ENCODE measurements around the gene ZNF516.

Gene ZNF516

DNA sequence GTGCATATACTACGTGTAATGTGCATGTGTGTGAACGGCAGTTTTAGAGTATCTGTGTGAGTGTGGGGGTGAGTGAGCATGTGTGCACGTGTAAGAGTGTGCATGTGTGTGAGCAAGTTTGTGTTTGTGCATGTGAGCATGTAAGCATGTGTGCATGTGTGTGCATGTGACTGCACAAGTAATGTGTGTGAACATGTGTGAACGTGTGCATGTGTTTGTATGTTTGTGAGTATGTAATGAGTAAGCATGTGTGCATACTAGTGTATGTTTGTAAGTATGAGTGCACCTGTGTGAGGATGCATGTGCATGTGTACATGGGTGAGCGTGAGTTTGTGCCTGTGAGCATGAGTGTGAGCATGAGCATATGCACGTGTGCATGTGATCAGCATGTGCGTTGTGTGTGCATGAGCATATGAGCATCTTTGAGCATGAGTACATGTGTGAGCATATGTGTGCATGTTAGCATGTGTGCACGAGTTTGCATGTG, 90.7 kb downstream of the ZNF516 start:
- TF ChIP-seq TAF1 (IDR thresholded peaks at IDR 0.05; ENCODE audit: borderline replicate concordance, insufficient read depth, low read length) (no peak), REST (IDR thresholded peaks at IDR 0.05; ENCODE audit: insufficient read depth in 1 of 2, low read depth in 2 of 2, low read length in 2 of 2) (no peak), SIN3A (IDR thresholded peaks at IDR 0.05; ENCODE audit: borderline replicate concordance, insufficient read depth, low read length) (no peak), POLR2AphosphoS5 (IDR thresholded peaks at IDR 0.05; ENCODE audit: low read depth, low read length) (no peak), FOXP2 (optimal IDR thresholded peaks at IDR 0.05; ENCODE audit: borderline replicate concordance, extremely low read depth, extremely low read length, insufficient read depth) (no peak)

DNA sequence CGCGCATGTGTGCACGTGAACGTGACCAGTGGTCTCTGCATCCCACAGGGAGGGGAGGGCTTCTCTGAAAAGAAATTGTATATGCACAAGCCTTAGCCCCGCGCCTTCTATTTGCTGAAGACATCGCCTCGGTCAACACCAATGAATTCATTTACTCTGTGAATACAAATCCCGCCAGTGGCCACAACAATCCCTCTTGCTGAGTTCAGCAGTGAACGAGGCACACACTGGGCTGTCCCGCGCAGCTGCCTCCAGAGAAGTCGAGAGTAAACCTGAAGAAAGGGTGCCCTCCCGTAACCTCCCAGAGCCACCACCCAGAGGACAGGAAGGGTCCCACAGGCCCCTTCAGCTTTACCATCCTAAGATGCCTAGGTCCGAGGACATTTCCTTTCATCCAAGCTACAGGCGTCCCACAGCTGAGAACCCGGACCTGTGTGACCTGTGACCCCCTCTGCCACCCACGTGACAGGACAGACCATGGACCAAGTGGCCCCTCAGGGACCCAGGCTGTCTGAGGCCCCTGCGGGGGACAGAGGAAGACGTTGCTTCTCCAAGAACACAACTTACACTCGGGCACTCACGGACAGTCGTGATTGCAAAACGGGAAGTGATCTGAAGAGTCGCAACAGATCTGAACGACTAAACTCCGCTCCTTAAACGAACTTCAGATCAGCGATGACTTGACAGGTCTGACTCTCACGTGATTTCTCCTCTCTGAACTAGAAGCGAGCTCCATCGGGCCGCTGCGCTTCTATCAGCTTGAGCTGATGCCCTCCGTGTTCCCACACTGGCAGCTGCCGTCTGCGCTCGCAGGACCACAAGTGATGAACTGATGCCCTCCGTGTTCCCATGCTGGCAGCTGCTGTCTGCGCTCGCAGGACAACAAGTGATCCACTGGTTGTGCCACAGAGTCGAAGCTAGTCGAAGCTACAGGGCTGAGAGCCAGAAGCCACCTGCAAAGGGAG, 92.7 kb downstream of the ZNF516 start:
- TF ChIP-seq REST (IDR thresholded peaks at IDR 0.05; ENCODE audit: insufficient read depth in 1 of 2, low read depth in 2 of 2, low read length in 2 of 2), result no peak
- TF ChIP-seq TAF1 (IDR thresholded peaks at IDR 0.05; ENCODE audit: borderline replicate concordance, insufficient read depth, low read length), result no peak
- no peak for TF ChIP-seq SIN3A (IDR thresholded peaks at IDR 0.05; ENCODE audit: borderline replicate concordance, insufficient read depth, low read length)

- TF ChIP-seq TAF1 (IDR thresholded peaks at IDR 0.05; ENCODE audit: borderline replicate concordance, insufficient read depth, low read length) (no peak), POLR2AphosphoS5 (IDR thresholded peaks at IDR 0.05; ENCODE audit: low read depth, low read length) (no peak), REST (IDR thresholded peaks at IDR 0.05; ENCODE audit: insufficient read depth in 1 of 2, low read depth in 2 of 2, low read length in 2 of 2) (no peak), SIN3A (IDR thresholded peaks at IDR 0.05; ENCODE audit: borderline replicate concordance, insufficient read depth, low read length) (no peak)
These were observed 93.5 kb downstream of the ZNF516 start for GRCh38 chr18:76401498-76401897.

- TF ChIP-seq TAF1 (IDR thresholded peaks at IDR 0.05; ENCODE audit: borderline replicate concordance, insufficient read depth, low read length) (no peak), SIN3A (IDR thresholded peaks at IDR 0.05; ENCODE audit: borderline replicate concordance, insufficient read depth, low read length) (no peak), POLR2AphosphoS5 (IDR thresholded peaks at IDR 0.05; ENCODE audit: low read depth, low read length) (no peak), REST (IDR thresholded peaks at IDR 0.05; ENCODE audit: insufficient read depth in 1 of 2, low read depth in 2 of 2, low read length in 2 of 2) (no peak), FOXP2 (optimal IDR thresholded peaks at IDR 0.05; ENCODE audit: borderline replicate concordance, extremely low read depth, extremely low read length, insufficient read depth) (no peak)
These were observed 95.2 kb downstream of the ZNF516 start for GRCh38 chr18:76399613-76400391.
